Ecto neural progenitor cell (in vitro differentiated cells): Measurements from ENCODE around the gene C16orf78.
A peak's percentile ranks its signal among the peaks of the same experiment; 100 is the strongest.

Source experiments
- DNase-seq: peaks from one replicate; pipeline ENCODE4 v3.0.0-alpha.2; 2018; ENCODE audit warnings: low spot score

The C16orf78 gene, protein sequence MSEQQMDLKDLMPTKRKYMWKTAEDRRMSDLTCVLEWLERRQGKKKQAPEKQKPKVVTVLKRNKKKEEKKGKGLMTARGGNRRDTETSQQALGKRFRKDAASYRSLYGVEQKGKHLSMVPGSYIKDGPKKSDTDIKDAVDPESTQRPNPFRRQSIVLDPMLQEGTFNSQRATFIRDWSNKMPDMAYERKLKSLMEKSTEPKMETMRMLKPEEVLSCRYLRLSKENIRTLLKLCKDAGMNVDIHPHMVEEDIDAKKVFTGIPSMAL

DNA sequence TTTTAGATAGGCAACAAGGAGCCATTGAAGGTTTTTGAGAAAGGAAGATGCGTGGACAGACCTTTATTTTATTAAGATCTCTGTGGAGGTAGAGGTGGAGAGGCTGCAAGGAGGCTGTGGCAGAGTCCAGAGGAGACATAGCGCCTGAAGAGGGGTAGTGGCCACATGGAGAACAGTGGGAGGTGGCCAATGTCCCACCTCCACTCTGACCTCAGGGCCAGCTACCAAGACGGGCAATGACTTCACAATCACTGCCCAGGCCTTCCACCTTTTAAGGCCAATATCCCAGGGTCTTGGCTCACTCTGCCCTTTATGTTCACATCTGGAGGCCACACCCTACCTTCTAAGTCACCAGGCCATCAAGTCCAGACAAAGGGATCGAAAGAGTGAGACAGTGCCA is at the start of gene C16orf78:
TSS of gene C16orf78 (plus strand) at position 301 of the 400 bp plus-strand sequence. CDS start 136 bp downstream, outside the sequence.
- DNase-seq = no peak

DNA sequence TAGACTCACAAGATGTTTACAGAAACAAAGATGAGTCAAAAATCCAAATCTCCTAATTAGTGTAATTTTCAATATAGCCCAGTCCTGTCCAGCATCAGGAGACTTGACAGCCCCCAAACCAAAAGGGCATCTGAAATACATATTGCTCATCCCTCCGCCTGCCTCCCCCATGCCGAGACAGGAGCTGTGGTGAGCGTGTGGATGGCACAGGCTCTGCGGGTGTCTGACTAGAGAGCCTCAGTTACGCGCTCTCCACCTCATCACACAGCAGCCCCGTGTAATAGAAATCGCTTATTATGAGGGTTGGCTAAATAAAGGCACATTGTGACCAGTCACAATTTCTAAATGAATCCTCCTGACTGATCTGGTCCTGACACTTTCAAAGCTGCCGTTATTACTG is 48.9 kb upstream of the C16orf78 start:
- no peak for DNase-seq

DNA sequence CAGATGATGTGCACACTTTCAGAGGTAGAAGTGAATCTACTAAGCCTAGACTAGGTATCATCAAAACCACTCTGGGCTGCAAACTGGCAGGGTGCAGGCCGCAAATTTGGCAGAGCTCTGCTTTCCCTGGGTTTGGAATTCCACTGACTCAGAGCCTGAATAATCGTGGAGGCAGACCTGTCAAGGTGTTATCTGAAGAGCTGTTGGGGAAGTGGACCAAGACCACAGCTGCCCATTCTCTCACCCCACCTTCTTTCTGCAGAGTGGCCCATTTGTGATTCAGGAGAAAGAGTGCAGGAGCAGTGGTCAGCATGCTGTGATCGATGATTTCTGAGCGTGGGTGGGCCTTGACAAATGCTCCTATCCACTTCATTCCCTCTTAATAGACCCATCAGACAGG is 46.1 kb upstream of the C16orf78 start:
- DNase-seq = no peak

DNA sequence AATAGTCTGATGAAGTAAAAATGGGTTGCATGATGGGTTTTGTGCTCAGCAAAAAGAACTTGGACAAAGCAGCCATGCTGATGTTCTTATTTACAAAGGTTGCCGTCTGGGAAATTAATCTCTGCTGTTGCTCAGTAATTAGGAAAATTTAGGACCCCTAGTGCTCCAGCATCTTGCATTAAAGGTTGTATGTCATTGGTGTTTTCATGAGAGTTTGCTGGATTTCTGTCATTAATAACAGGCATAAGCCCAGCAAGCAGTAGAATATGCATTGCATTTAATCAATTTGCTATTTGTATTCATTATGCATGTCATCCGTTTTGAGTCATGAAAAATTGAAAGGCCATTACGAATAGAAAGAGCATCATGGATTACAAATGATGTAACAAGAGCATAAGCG is 45.3 kb upstream of the C16orf78 start:
- no peak for DNase-seq

DNA sequence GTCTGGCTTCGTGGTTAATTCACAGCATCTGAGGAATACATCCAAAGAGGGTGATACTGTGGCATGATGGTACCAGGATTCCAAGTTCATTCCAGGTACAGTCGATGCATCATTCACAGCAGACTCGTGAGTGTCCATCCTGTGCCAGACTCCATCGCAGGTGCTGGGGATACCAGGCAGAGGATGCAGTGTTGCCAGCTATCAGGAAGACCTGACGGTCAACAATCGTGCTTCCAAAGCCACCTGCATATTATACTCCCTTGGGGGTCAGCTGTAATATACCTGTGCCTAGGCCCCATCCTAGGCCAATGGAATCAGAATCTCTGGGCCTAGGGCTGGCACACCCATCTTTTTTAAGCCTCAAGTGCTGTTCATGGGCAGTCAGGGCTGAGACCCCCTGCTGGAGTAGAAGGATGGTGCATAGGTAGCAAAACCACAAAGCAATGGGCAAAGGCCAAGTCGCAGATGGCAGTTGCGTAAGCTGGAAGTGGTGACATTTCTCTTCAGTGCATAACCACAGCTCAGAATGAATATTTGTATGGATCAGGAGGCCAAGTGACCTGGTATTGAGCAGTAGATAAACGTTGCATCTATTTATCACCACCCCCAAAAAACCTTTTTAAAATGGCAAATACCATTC is 42.9 kb upstream of the C16orf78 start:
- no peak for DNase-seq

DNA sequence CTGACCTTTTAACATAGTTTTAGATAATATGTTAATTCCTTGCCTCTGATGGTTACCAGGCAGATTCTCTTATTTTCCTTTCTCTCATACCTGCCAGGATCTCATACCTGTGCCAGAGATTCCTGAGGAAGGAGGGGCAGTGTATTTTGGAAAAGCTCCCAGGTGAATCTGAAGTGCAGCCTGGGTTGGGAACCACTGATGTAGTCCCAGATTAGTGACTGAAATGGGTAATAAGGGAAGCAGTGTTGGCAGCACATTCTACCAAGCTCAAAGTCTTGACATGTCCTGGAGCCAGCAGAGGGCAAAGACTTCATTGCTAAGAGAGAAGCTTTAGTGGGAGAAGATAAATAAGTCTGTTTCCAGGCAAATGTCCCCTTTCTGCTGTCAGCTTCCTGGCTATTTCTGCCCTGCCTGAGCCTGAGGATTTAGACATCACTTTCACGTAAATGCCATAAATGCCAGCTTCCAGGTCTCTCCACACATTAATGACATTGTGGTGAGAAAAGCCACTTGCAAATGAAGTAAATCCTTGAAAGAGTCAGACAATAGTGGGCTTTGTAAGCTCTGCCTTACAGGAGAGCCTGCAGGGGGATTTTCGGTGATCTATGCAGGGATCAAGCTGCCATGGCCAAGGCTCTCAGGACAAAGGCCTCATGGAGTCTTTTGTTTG is 40.9 kb upstream of the C16orf78 start:
- peak; percentile 42 for DNase-seq

DNA sequence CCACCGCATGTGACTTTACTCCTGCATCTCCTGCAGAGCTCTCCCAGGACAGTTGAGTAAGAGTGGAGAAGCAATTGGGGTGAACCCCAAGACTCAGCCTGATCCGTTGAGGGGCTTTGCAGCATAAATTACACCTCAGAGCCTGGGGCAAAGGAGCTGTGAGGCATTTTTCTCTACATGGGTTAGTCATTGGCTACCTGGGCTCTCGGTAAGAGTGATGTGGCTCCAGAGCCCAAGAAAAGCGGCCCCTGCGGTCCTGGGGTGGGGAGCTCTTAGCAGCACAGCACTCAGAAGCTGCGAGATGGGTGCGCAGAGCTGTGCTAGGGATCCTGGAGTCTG is 40.4 kb upstream of the C16orf78 start:
- DNase-seq = peak; percentile 32

DNA sequence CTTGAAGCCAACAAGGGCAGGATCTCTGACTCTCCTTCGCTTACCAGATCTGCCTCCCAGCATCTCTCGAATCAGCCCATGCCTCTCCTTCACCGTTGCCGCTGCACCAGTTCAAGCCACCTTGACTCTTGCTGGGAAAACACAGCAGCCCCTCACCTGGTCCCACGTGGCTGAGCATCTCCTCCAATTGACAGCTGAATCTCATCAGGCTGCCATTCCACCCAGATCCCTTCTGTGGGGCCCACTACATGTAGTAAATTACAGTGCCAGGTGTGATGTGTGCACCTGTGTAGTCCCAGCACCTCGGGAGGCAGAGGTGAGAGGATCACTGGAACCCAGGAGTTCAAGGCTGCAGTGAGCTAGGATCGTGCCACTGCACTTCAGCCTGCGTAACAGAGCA is 37.8 kb upstream of the C16orf78 start:
- DNase-seq = peak; percentile 17

DNA sequence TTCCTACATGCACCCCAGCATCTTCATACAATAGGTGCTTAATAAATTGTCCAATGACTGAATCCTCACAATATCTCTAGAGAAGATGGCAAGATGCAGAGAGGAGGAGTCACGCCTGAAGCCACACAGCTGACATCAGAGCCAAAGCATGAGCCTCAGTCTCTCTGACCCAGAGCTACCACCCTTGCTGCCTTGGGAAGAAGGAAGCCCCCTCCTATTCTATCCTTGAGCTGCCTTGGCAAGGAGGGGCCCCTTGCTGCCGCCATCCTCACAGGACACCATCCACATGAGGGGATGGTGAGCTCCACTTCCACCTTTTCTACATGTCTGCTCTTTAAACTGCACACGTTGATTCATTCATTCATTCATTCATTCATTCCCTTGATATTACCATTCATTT is 37.0 kb upstream of the C16orf78 start:
- no peak for DNase-seq

DNA sequence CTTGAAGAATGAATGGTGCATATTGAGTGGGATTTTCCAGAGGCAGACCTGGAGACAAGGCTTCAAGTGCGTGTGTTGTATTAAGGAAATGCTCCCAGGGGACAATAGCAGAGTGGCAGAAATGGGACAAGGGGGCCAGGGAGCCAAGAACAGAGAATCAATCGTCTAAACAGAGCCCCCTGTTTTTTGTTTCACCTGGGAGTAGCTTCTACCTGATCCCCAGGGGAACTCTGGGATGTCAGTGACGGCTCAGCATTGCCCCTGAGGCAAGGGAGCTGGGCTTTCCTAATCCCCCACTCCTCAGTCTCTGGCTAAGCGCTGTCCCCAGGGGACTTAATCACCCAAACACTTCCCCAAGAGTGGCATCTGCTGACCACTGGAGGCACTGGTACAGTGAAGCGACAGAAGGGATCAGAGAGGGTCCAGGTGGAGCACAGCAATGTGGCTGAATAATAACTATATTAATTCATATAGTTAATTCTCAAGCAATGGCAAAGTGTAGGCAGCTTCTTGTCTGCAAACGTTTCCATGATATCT is 35.7 kb upstream of the C16orf78 start:
- DNase-seq = peak; percentile 36

DNA sequence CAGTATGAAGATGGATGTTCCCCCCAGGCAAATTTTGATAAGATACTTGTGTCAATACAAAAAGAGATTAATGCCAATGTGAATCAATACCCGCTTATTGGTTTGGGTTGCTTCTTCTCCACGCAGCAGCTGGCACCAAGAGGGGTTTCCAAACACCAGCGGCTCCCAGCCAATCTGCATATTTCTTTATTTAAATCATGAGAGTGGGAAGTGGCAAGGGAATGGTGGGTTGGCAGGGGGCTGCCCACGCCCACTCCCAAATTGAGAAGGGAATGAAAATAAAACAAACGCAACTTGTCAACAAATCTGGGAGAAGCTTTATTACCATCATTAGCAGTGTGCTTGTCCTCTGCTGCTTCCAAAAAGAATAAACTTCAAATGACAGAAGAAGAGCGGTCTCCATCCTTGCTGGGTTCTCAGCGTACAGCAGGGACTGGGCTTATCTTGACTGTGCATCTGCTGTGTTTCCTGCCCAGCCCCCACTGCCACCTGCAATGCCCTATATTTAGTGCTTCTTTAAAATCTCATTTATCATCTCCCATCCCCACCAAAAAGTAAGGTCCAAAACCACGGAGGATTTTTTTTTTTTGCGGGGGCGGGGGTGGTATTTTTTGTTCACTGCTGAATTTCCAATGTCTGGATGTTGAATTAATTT is 34.9 kb upstream of the C16orf78 start:
- peak; percentile 14 for DNase-seq

DNA sequence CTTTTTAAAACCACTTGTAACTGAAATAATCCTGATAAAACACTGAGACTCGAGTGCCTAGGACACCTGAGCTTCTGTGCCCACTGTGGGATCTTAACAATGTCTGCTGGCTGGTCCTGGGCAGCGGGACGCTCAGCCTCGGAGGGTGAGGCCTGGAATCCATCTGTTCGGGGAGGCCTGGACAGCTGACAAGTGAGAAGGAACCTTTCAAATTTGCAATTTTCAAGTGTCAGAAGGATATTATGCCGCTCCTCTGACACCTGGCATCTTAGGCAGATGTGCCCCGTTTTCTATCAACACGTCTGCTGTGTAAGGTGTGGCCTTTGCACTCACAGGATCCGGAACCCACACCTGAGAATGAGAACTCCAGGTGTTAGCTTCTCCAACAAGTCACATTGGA is 33.1 kb upstream of the C16orf78 start:
- DNase-seq = peak; percentile 13

DNA sequence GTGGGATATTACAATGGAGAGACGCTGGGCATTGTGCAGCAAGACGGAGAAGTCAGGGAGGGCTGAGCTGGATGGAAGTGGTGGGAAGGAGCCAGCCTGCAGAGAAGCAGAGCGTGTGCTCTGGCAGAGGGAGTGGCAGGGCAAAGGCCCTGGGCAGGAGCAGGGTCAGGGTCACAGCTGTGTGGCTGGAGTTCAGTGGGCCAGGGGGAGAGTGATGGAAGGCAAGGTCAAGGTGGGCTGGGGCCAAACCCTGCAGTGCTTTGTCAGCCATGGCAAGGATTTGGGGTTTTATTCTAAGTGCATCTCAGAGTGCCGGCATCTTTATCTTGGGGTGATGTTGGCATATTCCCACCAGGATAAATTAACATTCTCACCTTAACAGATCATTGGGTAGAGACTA is 31.9 kb upstream of the C16orf78 start:
- DNase-seq = no peak

DNA sequence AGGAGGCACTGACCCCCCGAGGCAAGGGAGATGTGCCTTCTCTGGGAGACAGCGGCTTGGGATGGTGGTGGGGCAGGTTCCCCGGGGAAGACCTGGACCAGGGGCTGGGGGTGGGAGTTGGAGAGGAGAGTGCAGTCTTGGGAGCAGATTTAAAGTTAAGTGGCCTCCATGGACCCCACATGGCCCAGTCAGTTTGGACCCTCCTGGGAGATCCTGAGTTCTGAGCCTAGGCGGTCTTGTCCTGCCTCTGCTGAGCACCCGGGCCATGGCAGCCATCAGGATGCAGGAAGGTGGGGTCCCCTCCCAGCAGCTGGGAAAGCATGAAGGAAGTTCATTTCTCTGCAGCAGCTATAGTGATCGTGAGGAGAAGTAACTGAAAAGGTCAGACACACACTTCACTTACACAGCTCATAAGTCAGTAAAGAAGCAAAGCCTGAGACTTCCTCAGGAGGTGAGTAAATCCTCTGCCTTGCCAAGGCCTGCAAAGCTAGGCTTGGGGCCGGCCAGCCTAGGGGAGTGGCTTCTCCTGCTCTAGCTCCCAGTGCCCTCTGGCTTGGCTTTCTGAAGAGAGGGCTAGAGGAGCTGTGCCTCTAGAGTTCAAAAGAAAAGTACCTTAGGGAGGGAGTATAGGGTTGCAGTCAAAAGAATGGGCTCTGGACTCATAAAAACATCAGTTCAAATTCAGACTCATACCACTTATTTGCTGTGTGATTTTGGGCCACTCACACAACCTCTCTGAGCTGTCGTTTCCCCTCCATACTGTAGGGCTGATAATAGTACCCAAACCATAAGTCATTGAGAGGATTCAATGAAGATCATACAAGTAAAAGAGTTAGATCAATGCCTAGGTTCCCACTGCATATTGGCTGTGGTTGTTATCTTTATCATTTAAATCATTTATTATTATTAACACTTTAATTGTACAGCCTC is 31.0 kb upstream of the C16orf78 start:
- peak; percentile 23 for DNase-seq

DNA sequence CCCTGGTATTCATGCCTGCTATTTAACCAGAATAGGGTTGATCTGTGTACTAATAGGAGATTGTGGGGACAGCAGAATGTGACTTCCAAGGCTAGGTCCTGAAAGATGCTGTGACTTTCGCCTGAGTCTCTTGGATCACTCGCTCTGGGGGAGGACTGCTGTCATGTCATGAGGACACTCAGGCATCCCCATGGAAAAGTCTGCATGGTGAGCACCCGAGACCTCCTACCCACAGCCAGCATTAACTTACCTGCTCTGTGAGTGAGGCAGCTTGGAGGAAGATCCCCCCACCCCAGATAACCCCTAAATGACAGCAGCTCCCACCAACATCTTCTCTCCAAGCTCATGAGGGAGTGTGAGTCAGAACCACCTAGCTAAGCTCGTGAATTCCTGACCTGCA is 30.3 kb upstream of the C16orf78 start:
- peak; percentile 31 for DNase-seq

DNA sequence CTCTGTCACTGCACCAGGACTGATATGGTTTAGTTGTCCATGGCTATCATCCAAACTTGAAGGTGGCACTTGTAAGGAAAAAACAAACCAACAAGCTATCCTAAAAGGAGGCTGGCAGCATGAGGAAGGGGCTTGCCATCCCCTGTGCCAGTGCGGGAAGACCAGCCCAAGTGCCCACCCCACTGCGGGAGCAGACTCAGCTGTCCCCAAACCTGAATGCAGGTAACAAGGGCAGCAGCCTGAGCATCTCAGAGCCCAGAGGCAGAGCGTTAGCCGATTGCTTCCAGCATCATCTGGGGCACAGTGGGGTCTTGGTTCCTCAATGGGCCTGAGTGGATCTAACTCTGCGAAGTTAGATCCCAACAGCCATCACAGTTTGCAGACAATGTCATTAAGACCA is 29.2 kb upstream of the C16orf78 start:
- DNase-seq = peak; percentile 15

DNA sequence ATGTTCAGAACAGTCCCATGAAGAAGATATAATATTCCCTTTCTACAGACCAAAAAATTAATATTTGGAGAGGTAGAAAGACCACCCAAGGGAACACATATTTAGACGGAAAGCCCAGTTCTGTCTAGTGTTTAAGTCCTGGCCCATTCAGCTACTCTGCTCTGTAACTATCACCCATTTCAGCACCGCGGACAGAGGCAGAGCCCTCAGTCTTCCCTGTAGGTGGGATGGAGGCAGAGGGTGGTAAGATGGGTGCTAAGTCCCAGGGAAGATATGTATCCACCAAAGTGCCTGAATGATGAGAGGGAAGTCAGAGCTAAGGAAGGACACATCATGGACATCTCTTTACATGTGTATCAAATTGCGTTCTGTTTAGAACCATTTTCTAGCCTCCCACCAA is 27.8 kb upstream of the C16orf78 start:
- DNase-seq = no peak

DNA sequence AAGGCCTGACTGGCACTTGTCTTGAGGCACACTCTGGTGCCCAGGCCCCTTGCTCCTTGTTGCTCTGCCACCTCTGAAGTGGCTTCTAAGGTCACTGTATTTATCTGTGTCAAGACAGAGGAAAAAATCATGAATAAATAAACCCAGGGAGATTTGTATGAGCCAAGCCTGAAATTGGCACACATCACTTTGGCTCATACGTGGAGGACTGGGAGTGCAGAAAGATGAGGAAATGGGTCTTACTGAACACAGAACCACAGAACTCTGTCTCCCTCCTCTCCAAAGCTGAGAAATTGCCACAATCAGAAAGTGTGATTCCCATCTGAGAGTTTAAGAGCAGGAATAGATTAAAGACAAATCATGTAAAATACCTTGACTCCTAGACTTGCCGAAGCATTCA is 27.1 kb upstream of the C16orf78 start:
- no peak for DNase-seq

DNA sequence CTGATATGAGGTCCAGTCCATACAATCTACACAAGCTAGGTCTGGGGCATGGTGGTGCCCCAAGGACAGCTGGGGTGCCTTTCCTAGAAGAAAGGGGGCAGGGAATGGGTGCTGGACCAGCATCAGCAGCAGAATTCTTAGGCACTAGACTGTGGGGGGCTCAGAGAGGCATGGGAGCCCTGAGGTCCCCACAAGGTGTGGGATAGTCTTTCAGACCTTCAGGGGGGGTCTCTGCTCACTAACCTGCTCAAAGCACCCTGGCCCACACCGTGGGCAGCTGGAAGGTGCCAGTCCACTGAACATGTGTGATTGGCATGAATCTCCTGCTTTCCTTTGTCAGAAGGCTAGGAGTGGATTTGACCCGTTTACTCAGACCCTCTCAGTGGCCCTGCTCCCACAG is 26.1 kb upstream of the C16orf78 start:
- no peak for DNase-seq

DNA sequence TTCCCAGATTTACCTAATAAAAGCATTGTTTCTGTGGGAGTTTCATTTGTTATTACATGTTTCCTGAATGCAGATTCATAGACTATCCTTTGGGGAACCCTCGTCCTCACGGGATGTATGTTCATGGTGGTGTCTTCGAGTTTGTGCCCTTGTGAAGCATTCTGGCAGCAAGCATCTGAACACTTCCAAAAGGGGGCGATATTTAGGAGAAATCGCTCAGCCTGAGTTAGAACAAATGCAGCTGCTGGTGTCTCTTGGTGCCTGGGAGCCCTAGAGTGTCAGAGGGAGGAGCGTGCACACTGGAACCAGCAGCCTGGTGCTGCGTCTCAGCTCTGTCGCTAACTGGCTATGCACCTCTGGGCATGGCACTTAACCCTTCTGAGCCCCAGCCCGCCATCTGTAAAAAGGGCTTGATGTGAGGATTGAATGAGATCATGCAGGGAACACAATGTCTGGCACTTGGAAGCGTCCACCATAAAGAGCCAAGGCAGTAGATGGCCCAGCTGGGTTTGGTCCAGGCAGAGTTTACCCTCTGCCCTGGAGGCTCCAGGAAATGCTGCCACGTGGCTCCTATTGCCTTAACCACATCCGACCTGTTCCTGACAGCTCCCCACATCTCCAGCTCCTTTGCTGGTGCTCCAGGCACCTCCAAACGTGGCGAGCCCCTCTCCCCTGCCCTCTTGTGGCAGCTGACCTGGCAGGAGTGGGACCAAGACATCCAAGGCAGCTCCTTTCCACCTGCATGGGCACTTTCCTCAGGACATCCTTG is 25.0 kb upstream of the C16orf78 start:
- DNase-seq = no peak
